Mesendoderm (in vitro differentiated cells): ENCODE data around the gene TBATA. TPM values are rescaled to one million over a fixed set of nuclear protein-coding genes. Genes with fewer than 3 reads are reported as not detected.

Experiments
- DNase-seq: peaks from one replicate; pipeline ENCODE4 v3.0.0; 2013
- H2AK5ac ChIP-seq: 2 replicates; pipeline ENCODE4 v1.6.1; 2013; ENCODE audit warnings: low read length, inconsistent platforms
- H2BK120ac ChIP-seq: 2 replicates; pipeline ENCODE4 v1.6.1; 2013; ENCODE audit warnings: low read depth, mild to moderate bottlenecking, low read length, moderate library complexity, mixed read lengths
- H2BK15ac ChIP-seq: replicated peaks from 2 replicates; pipeline ENCODE4 v1.6.1; 2013; ENCODE audit warnings: low read depth, mild to moderate bottlenecking, moderate library complexity
- H2BK5ac ChIP-seq: 2 replicates; pipeline ENCODE4 v1.6.1; 2013; ENCODE audit warnings: low read length, inconsistent platforms
- H3K18ac ChIP-seq: 2 replicates; pipeline ENCODE4 v1.6.1; 2013; ENCODE audit warnings: mild to moderate bottlenecking, low read length, mixed read lengths
- H3K23ac ChIP-seq: one replicate; pipeline ENCODE4 v1.6.1; 2013; ENCODE audit warnings: low read length
- H3K27ac ChIP-seq: 2 replicates; pipeline ENCODE4 v1.5.1; 2013; ENCODE audit warnings: low read depth, mild to moderate bottlenecking, inconsistent platforms, low read length, moderate library complexity
- H3K27me3 ChIP-seq: 2 replicates; pipeline ENCODE4 v1.6.1; 2013; ENCODE audit warnings: low read length, control low read depth, mild to moderate bottlenecking, inconsistent platforms; ENCODE audit not compliant: insufficient read depth, poor library complexity
- H3K36me3 ChIP-seq: 2 replicates; pipeline ENCODE4 v1.6.1; 2013; ENCODE audit warnings: low read length, inconsistent platforms; ENCODE audit not compliant: control insufficient read depth, insufficient read depth
- H3K4ac ChIP-seq: one replicate; pipeline ENCODE4 v1.6.1; 2013; ENCODE audit warnings: low read depth, mild to moderate bottlenecking, low read length, moderate library complexity
- H3K4me1 ChIP-seq: 2 replicates; pipeline ENCODE4 v1.6.1; 2013; ENCODE audit warnings: low read depth, low read length, inconsistent platforms; ENCODE audit not compliant: control insufficient read depth
- H3K4me2 ChIP-seq: 2 replicates; pipeline ENCODE4 v1.6.1; 2013; ENCODE audit warnings: low read length
- H3K4me3 ChIP-seq: 2 replicates; pipeline ENCODE4 v1.5.1; 2013; ENCODE audit warnings: mild to moderate bottlenecking, low read length
- H3K56ac ChIP-seq: one replicate; pipeline ENCODE4 v1.6.1; 2013; ENCODE audit warnings: low read length
- H3K79me1 ChIP-seq: 2 replicates; pipeline ENCODE4 v1.6.1; 2013; ENCODE audit warnings: low read length, inconsistent platforms
- H3K79me2 ChIP-seq: 2 replicates; pipeline ENCODE4 v1.6.1; 2013; ENCODE audit warnings: mild to moderate bottlenecking, low read length; ENCODE audit not compliant: control insufficient read depth, insufficient read depth
- H3K9ac ChIP-seq: 2 replicates; pipeline ENCODE4 v1.6.1; 2013; ENCODE audit warnings: low read length, inconsistent platforms
- H4K5ac ChIP-seq: one replicate; pipeline ENCODE4 v1.6.1; 2013; ENCODE audit warnings: low read length
- H4K8ac ChIP-seq: one replicate; pipeline ENCODE4 v1.6.1; 2013; ENCODE audit warnings: low read depth, mild to moderate bottlenecking, control low read depth, low read length, moderate library complexity
- WGBS: extraction: QIAGEN DNeasy Blood & Tissue Kit; methylation state at CpG from one replicate; pipeline ENCODE4 v1.1.7; 2013; ENCODE audit warnings: low lambda C conversion rate, missing lambda C conversion rate; ENCODE audit not compliant: insufficient coverage; ENCODE audit errors: extremely low coverage; 5-methylcytosine and 5-hydroxymethylcytosine counted together
- small RNA-seq: library from polyadenylated mRNA; stranded (forward); fragments of <200 nt; extraction: miRNeasy Mini kit (QIAGEN cat#:217004); gene quantifications from one replicate; pipeline ENCODE3, GENCODE V24; 2013; ENCODE audit not compliant: insufficient read depth

Gene TBATA

GRCh38 chr10:70726909-70727495 is 58.2 kb downstream of the TBATA start:
- H4K8ac ChIP-seq, result no peak overlapping the region
- H3K4me3 ChIP-seq, result no peak overlapping the region
- no peaks in the 10 kb centered on the region for H3K79me1 ChIP-seq
- H2BK120ac ChIP-seq, result no peak overlapping the region
- no peak overlapping the region for H3K4me2 ChIP-seq
- no peak overlapping the region for H4K5ac ChIP-seq
- no peak overlapping the region for H3K9ac ChIP-seq
- H3K27ac ChIP-seq, result no peak overlapping the region
- no peak overlapping the region for H2AK5ac ChIP-seq
- no peak overlapping the region for H2BK15ac ChIP-seq
- no peaks in the 10 kb centered on the region for H3K4me1 ChIP-seq
- no peak for DNase-seq
- no peak overlapping the region for H3K23ac ChIP-seq
- WGBS, result no CpG with 5 or more reads among the region's 10 CpGs
- no peak overlapping the region for H2BK5ac ChIP-seq
- H3K27me3 ChIP-seq, result no peaks in the 10 kb centered on the region
- H3K56ac ChIP-seq, result no peak overlapping the region
- no peak overlapping the region for H3K4ac ChIP-seq
- no peaks in the 10 kb centered on the region for H3K36me3 ChIP-seq
- H3K79me2 ChIP-seq, result no peaks in the 10 kb centered on the region
- no peak overlapping the region for H3K18ac ChIP-seq

GRCh38 chr10:70723771-70724170 is 61.4 kb downstream of the TBATA start:
- H2BK120ac ChIP-seq, result no peak overlapping the region
- H2BK5ac ChIP-seq, result no peak overlapping the region
- DNase-seq, result no peak
- no peak overlapping the region for H3K4me3 ChIP-seq
- no peak overlapping the region for H4K5ac ChIP-seq
- H3K23ac ChIP-seq, result no peak overlapping the region
- no peaks in the 10 kb centered on the region for H3K27me3 ChIP-seq
- no peak overlapping the region for H2AK5ac ChIP-seq
- H3K36me3 ChIP-seq, result no peaks in the 10 kb centered on the region
- peak overlapping the region; percentile 20 for H3K27ac ChIP-seq
- no peak overlapping the region for H4K8ac ChIP-seq
- H3K18ac ChIP-seq, result no peak overlapping the region
- no peaks in the 10 kb centered on the region for H3K79me2 ChIP-seq
- no peaks in the 10 kb centered on the region for H3K4me1 ChIP-seq
- H3K4me2 ChIP-seq, result no peak overlapping the region
- no CpG with 5 or more reads among the region's 3 CpGs for WGBS
- H3K9ac ChIP-seq, result no peak overlapping the region
- no peak overlapping the region for H3K4ac ChIP-seq
- no peak overlapping the region for H3K56ac ChIP-seq
- no peak overlapping the region for H2BK15ac ChIP-seq
- no peaks in the 10 kb centered on the region for H3K79me1 ChIP-seq

DNA sequence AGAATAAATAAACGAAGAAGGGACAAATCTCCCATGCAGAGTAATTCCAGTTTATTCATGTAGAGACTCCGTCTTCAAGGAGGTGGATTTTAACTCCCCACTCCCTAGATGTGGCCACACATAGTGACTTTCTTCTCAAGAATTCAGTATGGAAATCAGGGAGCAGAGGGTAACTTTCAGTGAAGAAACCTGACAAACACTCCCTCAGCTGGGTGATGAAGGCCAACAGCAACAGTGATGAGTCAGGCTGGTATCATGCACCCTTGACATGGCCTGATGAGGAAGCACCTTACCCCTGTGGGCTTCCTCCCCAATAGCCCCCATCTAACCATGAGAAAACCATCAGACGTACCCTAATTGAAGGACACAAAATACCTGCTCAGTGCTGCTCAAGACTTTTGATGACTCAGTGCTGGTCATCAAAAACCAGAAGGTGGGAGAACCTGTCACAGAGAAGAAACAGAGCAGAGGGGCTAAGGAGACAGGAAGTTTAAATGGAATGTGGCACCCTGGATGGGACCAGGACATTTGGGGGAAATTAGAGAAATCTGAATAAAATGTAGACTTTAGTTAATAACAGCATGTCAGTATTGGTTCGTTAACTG is 62.3 kb downstream of the TBATA start:
- H3K4me3 ChIP-seq, result no peak overlapping the region
- H2AK5ac ChIP-seq, result no peak overlapping the region
- no peak overlapping the region for H3K18ac ChIP-seq
- no peak overlapping the region for H2BK120ac ChIP-seq
- no peaks in the 10 kb centered on the region for H3K36me3 ChIP-seq
- H4K5ac ChIP-seq, result no peak overlapping the region
- H4K8ac ChIP-seq, result no peak overlapping the region
- H3K79me2 ChIP-seq, result no peaks in the 10 kb centered on the region
- H3K23ac ChIP-seq, result no peak overlapping the region
- H3K56ac ChIP-seq, result peak overlapping the region; percentile 5
- H3K27me3 ChIP-seq, result no peaks in the 10 kb centered on the region
- no peak overlapping the region for H3K4me2 ChIP-seq
- H2BK5ac ChIP-seq, result no peak overlapping the region
- WGBS, result no CpG with 5 or more reads among the region's 4 CpGs
- H2BK15ac ChIP-seq, result no peak overlapping the region
- peak; percentile 88 for DNase-seq
- H3K4me1 ChIP-seq, result no peaks in the 10 kb centered on the region
- H3K27ac ChIP-seq, result no peak overlapping the region
- no peak overlapping the region for H3K4ac ChIP-seq
- no peaks in the 10 kb centered on the region for H3K79me1 ChIP-seq
- no peak overlapping the region for H3K9ac ChIP-seq

Small RNA genes lying within 50 kb of the gene (small RNA-seq; reads per million reads assigned to genes)
- gene RPS26P40, result not detected
